ENCODE results near the gene RXRG.

Gene RXRG

DNA sequence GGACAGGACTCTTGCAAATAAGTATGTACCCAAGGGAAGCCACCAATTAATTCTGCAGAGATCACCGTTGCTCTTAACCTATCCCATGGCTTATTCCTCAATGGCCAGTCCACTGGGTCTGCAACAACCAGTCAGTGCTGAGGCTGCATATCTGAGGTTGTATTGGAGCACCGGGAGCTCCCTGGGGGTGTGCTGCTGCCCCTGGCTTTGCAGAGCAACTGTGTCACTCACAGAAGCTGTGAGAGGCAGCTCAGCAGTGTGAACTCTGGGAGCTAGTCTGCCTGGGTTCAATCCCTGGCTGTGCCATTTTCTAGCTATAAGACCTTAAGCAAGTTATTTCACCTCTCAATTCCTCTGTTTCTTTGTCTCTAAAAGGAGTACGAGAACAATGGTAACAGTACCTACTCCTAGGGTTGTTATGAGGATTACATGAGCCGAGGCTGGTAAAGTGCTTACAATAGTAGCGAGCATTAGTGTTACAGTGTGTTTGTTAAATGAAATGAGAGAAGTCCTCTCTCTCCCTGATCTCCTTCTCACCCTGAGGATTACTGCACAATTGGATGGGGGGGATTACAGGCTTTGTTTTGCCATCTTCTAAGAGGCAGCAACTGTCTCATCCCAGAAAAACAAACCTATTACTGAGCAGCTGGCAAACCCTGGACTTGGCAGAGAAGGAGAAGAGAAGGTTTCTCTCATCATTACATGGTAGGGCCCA lies 3.6 kb downstream of the RXRG start:
- peaks cover 64 to 77% of the 10 kb centered on the region in 2 experiments for H3K27me3 ChIP-seq (ENCODE audit: control insufficient read depth in 1 of 2, insufficient read depth in 1 of 2, low read length in 2 of 2)
- H4K8ac ChIP-seq (ENCODE audit: low read length): no peak overlapping the region
- H2BK12ac ChIP-seq (ENCODE audit: low read length in 2 of 2): no peak overlapping the region
- peak overlapping the region in 1 of 2 experiments; percentile 53 for H3K14ac ChIP-seq (ENCODE audit: low read length in 2 of 2)
- H3K79me1 ChIP-seq (replicated peaks; ENCODE audit: low read length, poor library complexity, severe bottlenecking): no peaks in the 10 kb centered on the region
- H3K9me3 ChIP-seq (ENCODE audit: control insufficient read depth, low read length): no peaks in the 10 kb centered on the region
- 58% methylated on average over 4 of the region's 5 CpGs for WGBS
- DNase-seq: no peak
- no peak overlapping the region for H4K91ac ChIP-seq (ENCODE audit: low read length)
- no peak overlapping the region for H2BK5ac ChIP-seq (ENCODE audit: low read depth, low read length, poor library complexity, severe bottlenecking)
- no peak overlapping the region for H2AFZ ChIP-seq (ENCODE audit: low read depth, low read length)
- no peak overlapping the region for H3K18ac ChIP-seq (ENCODE audit: low read depth in 1 of 2, low read length in 2 of 2)
- H2BK120ac ChIP-seq (ENCODE audit: low read depth, low read length): no peak overlapping the region
- no peaks in the 10 kb centered on the region for H3K36me3 ChIP-seq (ENCODE audit: control insufficient read depth in 1 of 2, insufficient read depth in 2 of 2, low read depth in 1 of 2, low read length in 2 of 2)
- no peak overlapping the region for H2BK15ac ChIP-seq (ENCODE audit: low read depth, poor library complexity, severe bottlenecking)
- no peak overlapping the region for H3K27ac ChIP-seq (ENCODE audit: low read length, poor library complexity, severe bottlenecking)
- no peak overlapping the region for H3K4ac ChIP-seq (ENCODE audit: low read depth in 1 of 2, low read length in 2 of 2)
- no peak overlapping the region for H3K4me3 ChIP-seq (ENCODE audit: insufficient read depth in 1 of 2, low read depth in 1 of 2, low read length in 2 of 2)
- no peak overlapping the region for H3K23ac ChIP-seq (ENCODE audit: low read length in 2 of 2)
- no peak overlapping the region for H2AK5ac ChIP-seq (ENCODE audit: low read length, severe bottlenecking)
- no peak overlapping the region for H3K9ac ChIP-seq (ENCODE audit: low read length)
- H3K4me1 ChIP-seq (ENCODE audit: control insufficient read depth, insufficient read depth, low read depth, low read length): peaks cover 2% of the 10 kb centered on the region
- H3K4me2 ChIP-seq (ENCODE audit: low read length, poor library complexity, severe bottlenecking): no peak overlapping the region

DNA sequence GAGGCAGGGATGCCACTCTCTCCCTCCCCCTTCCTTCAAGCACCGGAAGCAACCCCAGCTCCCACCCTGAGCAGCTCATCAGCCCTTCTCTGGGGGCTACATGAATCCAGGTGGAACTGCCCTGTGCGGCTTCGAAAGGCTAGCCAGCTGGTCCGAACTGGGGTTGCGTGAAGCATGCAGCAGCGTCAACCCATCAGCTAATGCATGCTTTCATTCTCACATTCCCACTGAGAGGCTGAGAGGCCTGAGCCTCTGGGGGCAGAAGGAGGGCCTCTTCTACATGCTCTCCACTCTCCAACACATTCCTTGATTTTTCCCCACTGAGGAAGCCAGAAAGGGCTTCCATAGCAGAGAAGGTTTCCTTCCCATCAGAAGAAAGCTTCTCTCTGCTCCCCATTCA lies 5.6 kb downstream of the RXRG start:
- Histone ChIP-seq H2BK5ac (ENCODE audit: low read depth, low read length, poor library complexity, severe bottlenecking) (no peak overlapping the region), H3K9ac (ENCODE audit: low read length) (no peak overlapping the region), H3K79me1 (replicated peaks; ENCODE audit: low read length, poor library complexity, severe bottlenecking) (no peaks in the 10 kb centered on the region), H2BK15ac (ENCODE audit: low read depth, poor library complexity, severe bottlenecking) (no peak overlapping the region), H3K18ac (ENCODE audit: low read depth in 1 of 2, low read length in 2 of 2) (no peak overlapping the region), H3K23ac (ENCODE audit: low read length in 2 of 2) (no peak overlapping the region), H3K36me3 (ENCODE audit: control insufficient read depth in 1 of 2, insufficient read depth in 2 of 2, low read depth in 1 of 2, low read length in 2 of 2) (no peaks in the 10 kb centered on the region), H3K4me1 (ENCODE audit: control insufficient read depth, insufficient read depth, low read depth, low read length) (no peaks in the 10 kb centered on the region), H2BK120ac (ENCODE audit: low read depth, low read length) (no peak overlapping the region), H3K4me3 (ENCODE audit: insufficient read depth in 1 of 2, low read depth in 1 of 2, low read length in 2 of 2) (no peak overlapping the region), H3K27ac (ENCODE audit: low read length, poor library complexity, severe bottlenecking) (no peak overlapping the region), H4K8ac (ENCODE audit: low read length) (no peak overlapping the region), H2AK5ac (ENCODE audit: low read length, severe bottlenecking) (no peak overlapping the region), H3K14ac (ENCODE audit: low read length in 2 of 2) (no peak overlapping the region), H4K91ac (ENCODE audit: low read length) (no peak overlapping the region), H2AFZ (ENCODE audit: low read depth, low read length) (no peak overlapping the region), H3K9me3 (ENCODE audit: control insufficient read depth, low read length) (no peaks in the 10 kb centered on the region), H3K4ac (ENCODE audit: low read depth in 1 of 2, low read length in 2 of 2) (no peak overlapping the region), H3K27me3 (ENCODE audit: control insufficient read depth in 1 of 2, insufficient read depth in 1 of 2, low read length in 2 of 2) (peaks cover 48 to 64% of the 10 kb centered on the region in 2 experiments), H2BK12ac (ENCODE audit: low read length in 2 of 2) (no peak overlapping the region), H3K4me2 (ENCODE audit: low read length, poor library complexity, severe bottlenecking) (no peak overlapping the region)
- WGBS: 63% methylated on average over 6 of the region's 6 CpGs
- no peak for DNase-seq

DNA sequence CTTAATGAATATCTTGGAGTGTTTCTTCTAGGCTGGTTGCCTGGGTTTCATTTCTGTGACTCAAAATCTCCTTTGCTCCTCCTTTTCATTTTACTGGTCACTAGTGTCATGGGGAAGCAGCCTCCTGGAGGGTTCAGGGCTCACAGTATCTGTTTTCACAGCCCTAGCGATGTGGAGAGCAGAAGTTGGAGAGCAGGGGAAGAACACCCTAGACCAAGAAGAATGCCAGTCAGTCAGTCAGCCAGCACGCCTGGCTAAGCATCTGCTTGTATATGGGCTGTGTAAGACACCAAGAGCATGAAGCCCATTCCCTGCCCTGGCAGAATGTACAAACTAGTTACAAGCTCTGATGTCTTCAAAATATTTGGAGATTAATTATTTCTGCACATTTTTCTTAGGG lies 7.9 kb downstream of the RXRG start:
- Histone ChIP-seq H3K9ac (ENCODE audit: low read length) (no peak overlapping the region), H2AFZ (ENCODE audit: low read depth, low read length) (no peak overlapping the region), H2BK5ac (ENCODE audit: low read depth, low read length, poor library complexity, severe bottlenecking) (no peak overlapping the region), H3K4ac (ENCODE audit: low read depth in 1 of 2, low read length in 2 of 2) (no peak overlapping the region), H3K27ac (ENCODE audit: low read length, poor library complexity, severe bottlenecking) (no peak overlapping the region), H2AK5ac (ENCODE audit: low read length, severe bottlenecking) (no peak overlapping the region), H4K91ac (ENCODE audit: low read length) (no peak overlapping the region), H2BK12ac (ENCODE audit: low read length in 2 of 2) (no peak overlapping the region), H2BK120ac (ENCODE audit: low read depth, low read length) (no peak overlapping the region), H3K4me3 (ENCODE audit: insufficient read depth in 1 of 2, low read depth in 1 of 2, low read length in 2 of 2) (no peak overlapping the region), H3K4me1 (ENCODE audit: control insufficient read depth, insufficient read depth, low read depth, low read length) (no peaks in the 10 kb centered on the region), H4K8ac (ENCODE audit: low read length) (no peak overlapping the region), H3K23ac (ENCODE audit: low read length in 2 of 2) (no peak overlapping the region), H3K4me2 (ENCODE audit: low read length, poor library complexity, severe bottlenecking) (no peak overlapping the region), H2BK15ac (ENCODE audit: low read depth, poor library complexity, severe bottlenecking) (no peak overlapping the region), H3K14ac (ENCODE audit: low read length in 2 of 2) (no peak overlapping the region), H3K27me3 (ENCODE audit: control insufficient read depth in 1 of 2, insufficient read depth in 1 of 2, low read length in 2 of 2) (peaks cover 35 to 42% of the 10 kb centered on the region in 2 experiments), H3K36me3 (ENCODE audit: control insufficient read depth in 1 of 2, insufficient read depth in 2 of 2, low read depth in 1 of 2, low read length in 2 of 2) (no peaks in the 10 kb centered on the region), H3K9me3 (ENCODE audit: control insufficient read depth, low read length) (no peaks in the 10 kb centered on the region), H3K18ac (ENCODE audit: low read depth in 1 of 2, low read length in 2 of 2) (no peak overlapping the region), H3K79me1 (replicated peaks; ENCODE audit: low read length, poor library complexity, severe bottlenecking) (no peaks in the 10 kb centered on the region)
- DNase-seq: no peak
- WGBS: 83% methylated on average over 2 of the region's 2 CpGs

DNA sequence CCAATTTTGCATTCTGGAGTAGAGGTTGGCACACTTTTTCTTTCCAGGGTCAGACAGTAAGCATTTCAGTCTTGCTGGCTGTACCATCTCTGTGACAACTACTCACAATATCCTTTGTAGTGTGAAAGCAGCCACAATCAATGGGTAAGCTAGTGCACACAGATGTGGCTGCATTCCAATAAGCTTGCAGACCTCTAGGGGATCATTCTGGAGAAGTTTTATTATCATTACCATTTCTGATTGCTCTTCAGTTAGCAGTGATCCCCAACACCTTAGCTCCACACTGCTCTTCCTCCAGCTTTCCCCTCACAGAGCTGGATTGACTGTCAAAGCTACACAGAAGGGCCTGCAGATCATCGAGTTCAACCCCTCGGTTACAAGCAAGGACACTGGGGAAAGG lies 9.1 kb downstream of the RXRG start:
- no peaks in the 10 kb centered on the region for H3K79me1 ChIP-seq (replicated peaks; ENCODE audit: low read length, poor library complexity, severe bottlenecking)
- no peak overlapping the region for H2BK12ac ChIP-seq (ENCODE audit: low read length in 2 of 2)
- no peak overlapping the region for H4K91ac ChIP-seq (ENCODE audit: low read length)
- H3K9me3 ChIP-seq (ENCODE audit: control insufficient read depth, low read length): no peaks in the 10 kb centered on the region
- H3K9ac ChIP-seq (ENCODE audit: low read length): no peak overlapping the region
- H2AFZ ChIP-seq (ENCODE audit: low read depth, low read length): no peak overlapping the region
- no peaks in the 10 kb centered on the region for H3K4me1 ChIP-seq (ENCODE audit: control insufficient read depth, insufficient read depth, low read depth, low read length)
- no peak overlapping the region for H3K4me3 ChIP-seq (ENCODE audit: insufficient read depth in 1 of 2, low read depth in 1 of 2, low read length in 2 of 2)
- no peak overlapping the region for H3K14ac ChIP-seq (ENCODE audit: low read length in 2 of 2)
- no peaks in the 10 kb centered on the region for H3K36me3 ChIP-seq (ENCODE audit: control insufficient read depth in 1 of 2, insufficient read depth in 2 of 2, low read depth in 1 of 2, low read length in 2 of 2)
- no peak overlapping the region for H2BK120ac ChIP-seq (ENCODE audit: low read depth, low read length)
- H2BK15ac ChIP-seq (ENCODE audit: low read depth, poor library complexity, severe bottlenecking): no peak overlapping the region
- H3K18ac ChIP-seq (ENCODE audit: low read depth in 1 of 2, low read length in 2 of 2): no peak overlapping the region
- no peak overlapping the region for H3K27ac ChIP-seq (ENCODE audit: low read length, poor library complexity, severe bottlenecking)
- no peak overlapping the region for H2AK5ac ChIP-seq (ENCODE audit: low read length, severe bottlenecking)
- no peak overlapping the region for H3K4ac ChIP-seq (ENCODE audit: low read depth in 1 of 2, low read length in 2 of 2)
- H4K8ac ChIP-seq (ENCODE audit: low read length): no peak overlapping the region
- 85% methylated on average over 2 of the region's 2 CpGs for WGBS
- no peak overlapping the region for H3K4me2 ChIP-seq (ENCODE audit: low read length, poor library complexity, severe bottlenecking)
- peaks cover 23 to 30% of the 10 kb centered on the region in 2 experiments for H3K27me3 ChIP-seq (ENCODE audit: control insufficient read depth in 1 of 2, insufficient read depth in 1 of 2, low read length in 2 of 2)
- H2BK5ac ChIP-seq (ENCODE audit: low read depth, low read length, poor library complexity, severe bottlenecking): no peak overlapping the region
- H3K23ac ChIP-seq (ENCODE audit: low read length in 2 of 2): no peak overlapping the region
- no peak for DNase-seq
